GM10248 (cell line): Measurements from ENCODE around the gene MAD2L1BP.
A peak's percentile ranks its signal among the peaks of the same experiment; 100 is the strongest.
"Not testable (repeated sequence)": the region's sequence is repeated elsewhere in the genome, so short reads cannot be mapped to it uniquely, and the experiment has no call there.

Experiments
- CTCF ChIA-PET: fragments of 300-600 bp; sonication (Branson Sonifier 250); formaldehyde crosslinking; extraction: SDS; loops from one replicate; lab custom pipeline; 2021; ENCODE audit warnings: antibody characterized with exemption; lab: Yijun Ruan, JAX
- POLR2A ChIA-PET: fragments of 350-650 bp; sonication (Branson Sonifier 250); formaldehyde crosslinking; extraction: SDS; loops from one replicate; lab custom pipeline; 2020; ENCODE audit warnings: antibody characterized with exemption; lab: Yijun Ruan, JAX
- DNase-seq: peaks from one replicate; pipeline ENCODE4 v3.0.0; 2012; ENCODE audit errors: extremely low spot score
- TF ChIP-seq, protein P1 (sequence below): IDR thresholded peaks from 2 replicates; pipeline ENCODE4 v1.5.1; 2012; ENCODE audit warnings: mild to moderate bottlenecking, low read depth; ENCODE audit errors: extremely low read depth, missing control alignments, control extremely low read depth

MAD2L1BP gene, protein sequence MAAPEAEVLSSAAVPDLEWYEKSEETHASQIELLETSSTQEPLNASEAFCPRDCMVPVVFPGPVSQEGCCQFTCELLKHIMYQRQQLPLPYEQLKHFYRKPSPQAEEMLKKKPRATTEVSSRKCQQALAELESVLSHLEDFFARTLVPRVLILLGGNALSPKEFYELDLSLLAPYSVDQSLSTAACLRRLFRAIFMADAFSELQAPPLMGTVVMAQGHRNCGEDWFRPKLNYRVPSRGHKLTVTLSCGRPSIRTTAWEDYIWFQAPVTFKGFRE

GRCh38 chr6:43635387-43636307, at the start of gene MAD2L1BP:
Gene MAD2L1BP (plus strand): TSS chr6:43635840. CDS start chr6:43635876, 36 bp downstream.
- POLR2A ChIA-PET = interaction anchor here (0.5 to 1.2 kb wide), 2 partner anchors 60 to 134 kb away, joined by 3 read pairs; partner anchors contain the start of genes POLH, VEGFA and XPO5
- TF ChIP-seq, protein P1, sequence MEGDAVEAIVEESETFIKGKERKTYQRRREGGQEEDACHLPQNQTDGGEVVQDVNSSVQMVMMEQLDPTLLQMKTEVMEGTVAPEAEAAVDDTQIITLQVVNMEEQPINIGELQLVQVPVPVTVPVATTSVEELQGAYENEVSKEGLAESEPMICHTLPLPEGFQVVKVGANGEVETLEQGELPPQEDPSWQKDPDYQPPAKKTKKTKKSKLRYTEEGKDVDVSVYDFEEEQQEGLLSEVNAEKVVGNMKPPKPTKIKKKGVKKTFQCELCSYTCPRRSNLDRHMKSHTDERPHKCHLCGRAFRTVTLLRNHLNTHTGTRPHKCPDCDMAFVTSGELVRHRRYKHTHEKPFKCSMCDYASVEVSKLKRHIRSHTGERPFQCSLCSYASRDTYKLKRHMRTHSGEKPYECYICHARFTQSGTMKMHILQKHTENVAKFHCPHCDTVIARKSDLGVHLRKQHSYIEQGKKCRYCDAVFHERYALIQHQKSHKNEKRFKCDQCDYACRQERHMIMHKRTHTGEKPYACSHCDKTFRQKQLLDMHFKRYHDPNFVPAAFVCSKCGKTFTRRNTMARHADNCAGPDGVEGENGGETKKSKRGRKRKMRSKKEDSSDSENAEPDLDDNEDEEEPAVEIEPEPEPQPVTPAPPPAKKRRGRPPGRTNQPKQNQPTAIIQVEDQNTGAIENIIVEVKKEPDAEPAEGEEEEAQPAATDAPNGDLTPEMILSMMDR = no peak
- CTCF ChIA-PET = interaction anchor here (1.8 to 6.0 kb wide), 2 partner anchors 32 to 443 kb away, joined by 6 to 32 read pairs; no protein-coding TSS in a partner anchor
- DNase-seq = peak; percentile 83

DNA sequence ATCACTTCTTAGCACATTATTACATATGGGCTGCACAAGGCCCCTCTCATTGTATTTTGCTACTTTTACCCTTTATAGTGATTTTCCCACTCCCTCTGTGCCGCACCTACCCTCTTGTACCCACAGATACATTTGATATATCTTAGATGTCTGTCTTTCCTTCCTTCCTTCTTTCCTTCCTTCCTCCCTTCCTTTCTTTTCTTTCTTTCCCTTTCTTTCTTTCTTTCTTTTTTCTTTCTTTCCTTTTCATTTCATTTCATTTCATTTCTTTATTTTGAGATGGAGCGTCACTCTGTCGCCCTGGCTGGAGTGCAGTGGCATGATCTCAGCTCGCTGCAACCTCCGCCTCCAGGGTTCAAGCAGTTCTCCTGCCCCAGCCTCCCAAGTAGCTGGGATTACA, 47.4 kb upstream of the MAD2L1BP start:
- TF ChIP-seq, protein P1 = no peak
- POLR2A ChIA-PET = no interaction called here
- DNase-seq = no peak
- CTCF ChIA-PET = interaction anchor here (1.5 to 2.0 kb wide), 2 partner anchors 9 to 20 kb away, joined by 3 to 11 read pairs; no protein-coding TSS in a partner anchor

DNA sequence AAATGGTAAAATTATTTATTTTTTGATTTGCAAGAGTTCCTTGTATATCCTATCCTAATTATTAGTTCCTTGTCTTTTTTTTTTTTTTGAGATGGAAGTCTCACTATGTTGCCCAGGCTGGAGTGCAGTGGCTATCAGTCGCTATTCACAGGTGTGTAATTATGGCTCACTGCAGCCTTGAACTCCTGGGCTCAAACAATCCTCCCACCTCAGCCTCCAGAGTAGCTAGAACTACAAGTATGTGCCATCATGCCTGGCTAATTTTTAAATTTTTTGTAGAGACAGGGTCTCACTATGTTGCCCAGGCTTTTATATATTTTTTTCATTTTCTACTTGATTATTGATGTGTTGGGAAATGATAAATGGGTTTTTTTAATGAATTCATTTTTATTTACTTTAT, 46.1 kb upstream of the MAD2L1BP start:
- POLR2A ChIA-PET, DNase-seq: not testable (repeated sequence)
- CTCF ChIA-PET = interaction anchor here (1.5 to 1.6 kb wide), 2 partner anchors 13 to 21 kb away, joined by 4 read pairs; no protein-coding TSS in a partner anchor

- TF ChIP-seq, protein P1 = no peak
- ChIA-PET POLR2A (no interaction called here), CTCF (interaction anchor here (1.1 to 4.1 kb wide), 3 partner anchors 10 to 485 kb away, joined by 3 to 23 read pairs (median 4); no protein-coding TSS in a partner anchor)
- no peak for DNase-seq
Observed at GRCh38 chr6:43593938-43594337, 41.7 kb upstream of the MAD2L1BP start.

DNA sequence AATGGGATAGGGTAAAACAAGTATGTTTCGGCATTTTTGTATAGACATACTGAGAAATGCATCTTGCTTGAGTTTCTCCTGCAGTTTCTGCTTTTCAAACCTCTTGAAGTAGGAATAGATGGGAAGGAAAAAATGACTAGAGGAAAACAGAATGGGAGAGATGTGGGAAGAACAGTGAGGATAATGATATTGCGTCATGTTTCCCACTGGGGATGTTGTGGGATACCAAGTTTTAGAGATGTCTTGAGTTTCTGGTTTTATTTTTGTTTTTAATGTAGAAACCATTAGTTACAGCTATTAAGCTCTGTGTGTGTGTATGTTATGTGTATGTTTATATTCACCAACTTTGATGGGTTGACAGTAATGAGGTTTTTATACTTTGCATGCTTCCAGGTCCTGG, 35.0 kb upstream of the MAD2L1BP start:
- ChIA-PET POLR2A (no interaction called here), CTCF (interaction anchor here (1.3 to 1.7 kb wide), 2 partner anchors 7 to 8 kb away, joined by 3 to 6 read pairs; no protein-coding TSS in a partner anchor)
- no peak for DNase-seq

GRCh38 chr6:43604174-43604573, 31.5 kb upstream of the MAD2L1BP start:
- TF ChIP-seq, protein P1 = no peak
- DNase-seq = no peak
- POLR2A ChIA-PET = no interaction called here
- CTCF ChIA-PET = interaction anchor here (2.0 kb wide), 1 partner anchor 10 kb away, joined by 4 read pairs; no protein-coding TSS in a partner anchor

More for the DNA sequence above, 35.0 kb upstream of the MAD2L1BP start:
- TF ChIP-seq, protein P1 = no peak
